Mononuclear cell (primary cell): ENCODE results near the gene EBF3. TPM values are rescaled to one million over a fixed set of nuclear protein-coding genes. Genes with fewer than 3 reads are reported as not detected.

ENCODE experiments used
- H3K27me3 ChIP-seq: 2 replicates; pipeline ENCODE4 v1.6.0; 2011; ENCODE audit warnings: low read length, control low read depth; ENCODE audit not compliant: insufficient read depth
- H3K4me1 ChIP-seq: 2 replicates; pipeline ENCODE4 v1.5.1; 2011; ENCODE audit warnings: mild to moderate bottlenecking, low read length, control low read depth; ENCODE audit not compliant: insufficient read depth
- H3K4me3 ChIP-seq: 2 replicates; pipeline ENCODE4 v1.5.1; 2011; ENCODE audit warnings: mild to moderate bottlenecking, low read length, moderate library complexity
- H3K9me3 ChIP-seq: 2 replicates; pipeline ENCODE4 v1.5.1; 2011; ENCODE audit warnings: low read depth, mild to moderate bottlenecking, control low read depth, low read length
- total RNA-seq: library from RNA; depleted of rRNA; stranded (reverse); fragments of >200 nt; gene quantifications from one replicate; pipeline ENCODE4 v1.2.3, GENCODE V29; 2012

The EBF3 gene
- total RNA-seq, 1 donor, result not detected

DNA sequence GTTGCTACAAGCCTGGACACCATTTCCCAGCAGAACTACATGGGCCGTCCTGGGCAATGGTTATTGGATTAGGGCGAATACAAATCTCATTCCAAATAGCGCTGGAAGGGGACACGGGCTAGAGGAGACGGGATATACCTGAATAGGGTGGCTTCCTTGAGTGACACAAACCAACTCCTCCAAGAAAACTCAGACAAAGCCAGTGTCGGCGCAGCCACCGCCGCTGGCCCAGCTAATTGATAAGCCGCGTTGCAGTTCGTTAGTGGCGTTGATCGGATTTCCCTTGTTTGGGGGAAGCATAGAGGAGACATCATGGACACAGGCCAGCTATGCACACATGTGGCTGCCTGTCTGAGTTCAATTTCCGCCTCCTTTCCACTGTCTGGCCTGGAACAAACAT is 55.7 kb downstream of the EBF3 start:
- Histone ChIP-seq H3K4me3 (no peak overlapping the region), H3K4me1 (no peaks in the 10 kb centered on the region), H3K27me3 (no peaks in the 10 kb centered on the region), H3K9me3 (no peaks in the 10 kb centered on the region)

DNA sequence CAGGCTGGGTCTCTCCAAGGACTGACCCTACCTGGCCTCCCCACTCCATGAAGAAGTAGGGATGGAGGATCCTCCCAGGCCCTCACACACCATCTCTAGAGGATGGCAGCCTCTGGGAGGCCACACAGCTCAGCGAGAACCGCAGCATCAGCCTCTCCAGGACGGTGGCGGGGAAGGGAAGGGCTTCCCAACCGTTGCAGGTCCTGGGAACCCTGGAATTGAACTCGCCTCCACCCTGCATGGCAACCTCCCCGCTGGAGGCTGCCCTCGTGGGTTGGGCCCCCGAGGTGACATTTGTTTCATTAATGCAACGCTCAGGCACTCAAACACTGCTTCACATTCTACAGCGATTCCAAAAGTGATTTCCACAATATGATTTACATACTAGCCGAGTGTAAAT is 58.5 kb downstream of the EBF3 start:
- Histone ChIP-seq H3K27me3 (no peaks in the 10 kb centered on the region), H3K4me3 (no peak overlapping the region), H3K9me3 (no peaks in the 10 kb centered on the region), H3K4me1 (no peaks in the 10 kb centered on the region)

DNA sequence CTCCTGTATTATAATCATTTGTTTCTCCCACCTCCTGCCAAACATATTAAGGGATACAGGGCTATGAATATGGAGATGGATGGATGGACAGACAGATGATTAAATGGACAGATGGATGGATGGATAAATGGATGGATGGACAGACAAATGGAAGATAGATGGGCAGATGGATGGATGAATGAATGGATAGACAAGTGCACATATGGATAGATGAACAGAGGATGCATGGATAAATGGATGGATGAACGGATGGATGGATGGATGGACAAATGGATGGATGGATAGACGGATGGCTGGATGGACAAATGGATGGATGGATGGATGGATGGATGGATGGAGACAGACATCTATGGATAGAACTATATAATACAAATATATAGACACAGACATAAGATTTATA is 59.8 kb downstream of the EBF3 start:
- Histone ChIP-seq H3K4me1 (no peaks in the 10 kb centered on the region), H3K9me3 (no peaks in the 10 kb centered on the region), H3K4me3 (no peak overlapping the region), H3K27me3 (no peaks in the 10 kb centered on the region)

DNA sequence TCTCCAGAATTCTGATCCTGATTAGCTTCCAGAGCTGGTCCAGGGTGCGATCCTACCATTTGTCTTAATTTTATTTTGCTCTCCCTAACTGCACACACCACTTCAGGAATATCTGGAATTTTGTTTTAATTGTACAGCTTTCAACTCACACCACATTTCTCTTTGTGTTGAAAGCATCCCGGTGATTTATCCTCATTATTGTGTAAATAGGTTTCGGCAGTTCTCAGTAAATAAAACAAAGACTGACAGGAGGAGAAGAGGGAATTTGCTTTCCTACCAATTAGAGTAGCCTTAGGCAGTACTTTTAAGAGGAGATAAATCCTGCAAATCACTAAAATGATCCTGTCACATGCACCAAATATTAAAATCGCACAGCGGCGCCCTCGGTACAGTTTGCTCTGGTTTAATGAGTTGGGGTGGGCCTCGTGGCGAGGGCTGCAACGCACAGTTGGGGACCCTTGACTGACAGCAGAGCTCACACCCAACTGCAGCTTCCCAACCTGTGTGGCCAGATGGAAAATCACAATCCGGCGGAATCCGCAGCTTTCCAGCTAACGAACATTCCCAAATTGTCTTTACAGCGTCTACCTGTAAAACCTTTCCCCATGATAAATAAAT is 62.6 kb downstream of the EBF3 start:
- H3K4me1 ChIP-seq, result no peaks in the 10 kb centered on the region
- no peaks in the 10 kb centered on the region for H3K27me3 ChIP-seq
- no peaks in the 10 kb centered on the region for H3K9me3 ChIP-seq
- no peak overlapping the region for H3K4me3 ChIP-seq

DNA sequence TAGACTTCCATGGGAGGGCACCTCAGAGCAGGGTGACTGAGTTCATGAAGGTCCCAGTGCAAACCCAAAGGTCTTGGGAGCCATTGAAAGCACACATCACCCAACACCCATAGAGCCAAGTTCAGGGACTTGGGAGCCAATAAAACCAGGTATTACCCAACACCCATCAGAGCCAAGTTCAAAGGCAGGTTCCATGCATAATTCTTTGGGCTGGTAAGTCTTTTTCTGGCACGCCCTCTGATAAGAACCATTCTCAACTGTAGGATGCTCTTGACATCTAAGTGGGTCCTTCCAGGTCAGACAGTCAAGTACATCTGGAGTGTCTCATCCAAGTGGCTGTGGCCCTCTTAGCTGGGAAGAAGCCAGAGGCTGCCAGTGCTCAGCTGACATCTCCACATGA is 63.2 kb downstream of the EBF3 start:
- H3K27me3 ChIP-seq, result no peaks in the 10 kb centered on the region
- H3K4me3 ChIP-seq, result no peak overlapping the region
- no peaks in the 10 kb centered on the region for H3K9me3 ChIP-seq
- no peaks in the 10 kb centered on the region for H3K4me1 ChIP-seq

DNA sequence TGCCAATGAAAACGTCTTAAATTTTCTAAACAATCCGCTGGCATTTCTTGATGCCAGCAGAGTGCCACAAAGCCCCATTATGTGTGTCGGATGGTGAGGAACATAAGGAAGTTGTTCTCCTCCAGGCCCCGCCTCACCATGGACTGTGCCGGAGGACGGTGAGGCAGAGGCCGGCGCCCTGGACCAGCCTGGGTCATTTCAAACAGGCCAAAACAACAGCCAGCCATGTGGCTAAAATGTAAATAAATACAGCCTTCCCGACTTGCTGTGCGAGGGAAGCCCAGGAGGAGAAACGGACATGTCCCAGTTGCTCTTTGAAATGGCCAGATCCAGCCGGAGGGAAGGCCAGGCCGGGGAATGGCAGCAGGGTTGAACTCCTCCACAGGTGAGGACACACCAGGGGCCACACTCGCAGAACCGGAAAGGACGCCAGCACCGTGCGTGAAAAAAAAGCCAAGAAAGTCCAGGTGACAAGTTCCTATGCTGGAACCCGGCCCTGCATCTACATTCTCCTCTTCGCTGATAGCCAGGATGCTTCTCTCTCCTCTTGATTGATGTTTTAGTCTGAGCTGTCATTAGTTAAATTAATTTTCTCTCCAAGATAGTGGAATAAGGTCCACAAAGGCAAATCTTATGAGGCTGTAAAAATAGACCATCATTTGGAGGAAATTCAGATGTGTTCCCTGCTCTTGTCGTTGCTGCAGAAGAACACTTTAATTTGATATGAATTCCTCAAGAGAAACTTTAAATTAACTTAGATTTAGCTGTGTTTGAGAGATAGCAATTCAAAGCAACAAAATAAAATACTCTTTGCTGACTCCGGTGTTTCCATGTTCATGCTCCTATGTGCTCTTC is 64.6 kb downstream of the EBF3 start:
- Histone ChIP-seq H3K9me3 (no peaks in the 10 kb centered on the region), H3K27me3 (no peaks in the 10 kb centered on the region), H3K4me3 (no peak overlapping the region), H3K4me1 (no peaks in the 10 kb centered on the region)

DNA sequence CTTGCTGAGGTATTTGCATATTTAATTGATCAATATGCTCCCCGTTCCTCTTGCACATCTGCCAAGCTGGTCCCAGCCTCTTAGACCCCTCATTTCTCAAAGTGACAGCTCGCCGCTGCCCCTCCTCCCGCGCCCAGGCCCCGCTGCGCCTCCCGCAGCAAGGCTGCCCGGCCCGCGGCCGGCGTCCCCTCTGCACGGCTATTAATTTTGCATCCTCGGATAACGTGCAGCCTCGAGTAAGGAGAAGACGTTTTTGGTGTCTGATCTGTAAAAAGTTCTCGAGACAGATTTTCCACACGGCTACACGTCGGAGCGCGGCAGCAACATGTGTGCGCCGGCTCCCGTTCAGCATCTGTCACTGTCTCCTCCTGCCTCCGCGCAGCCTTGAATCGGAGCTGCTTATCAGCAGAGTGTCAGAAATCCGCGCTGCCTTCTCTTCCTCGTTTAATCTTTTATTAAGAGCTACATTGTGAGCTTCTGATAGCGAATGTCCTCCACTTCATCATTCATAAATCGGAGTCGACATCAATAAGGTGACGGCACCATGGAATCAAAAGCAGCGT is 65.3 kb downstream of the EBF3 start:
- H3K4me1 ChIP-seq, result no peaks in the 10 kb centered on the region
- no peaks in the 10 kb centered on the region for H3K27me3 ChIP-seq
- H3K4me3 ChIP-seq, result no peak overlapping the region
- H3K9me3 ChIP-seq, result no peaks in the 10 kb centered on the region

DNA sequence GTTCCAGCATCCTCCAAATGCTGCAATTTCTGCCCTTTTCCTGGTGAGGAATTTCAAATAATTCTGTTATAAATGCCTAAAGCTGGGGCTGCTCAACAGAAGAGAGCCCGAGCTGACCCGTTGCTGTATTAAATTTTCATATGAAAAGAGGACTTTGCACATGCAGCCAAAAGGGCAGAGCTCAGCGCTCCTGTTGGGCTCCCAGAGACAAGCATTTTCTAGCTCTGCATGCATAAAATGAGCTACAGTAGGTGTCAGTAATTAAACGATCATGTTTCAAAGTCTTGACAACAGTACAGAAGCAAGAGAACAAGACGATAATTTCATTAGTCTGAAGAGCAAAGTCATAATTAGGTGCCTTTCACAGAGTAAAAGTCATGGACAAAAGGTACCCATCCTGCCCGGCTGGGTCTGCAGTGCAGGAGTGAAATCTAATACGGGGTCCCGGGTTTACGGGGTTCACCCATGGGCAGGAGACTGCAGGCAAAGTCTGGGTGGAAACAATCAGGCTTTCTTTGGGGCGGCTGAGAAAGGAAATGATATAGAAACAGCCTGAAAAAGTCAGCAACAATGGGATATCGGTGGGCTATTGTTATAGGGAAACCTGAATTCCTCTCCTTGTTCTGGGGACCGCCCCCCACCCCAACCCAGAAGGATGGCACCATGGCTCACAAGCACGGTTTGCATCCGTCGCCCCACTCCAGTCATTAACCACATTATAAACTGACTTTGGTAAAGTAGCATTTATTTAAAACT is 66.0 kb downstream of the EBF3 start:
- H3K9me3 ChIP-seq, result no peaks in the 10 kb centered on the region

DNA sequence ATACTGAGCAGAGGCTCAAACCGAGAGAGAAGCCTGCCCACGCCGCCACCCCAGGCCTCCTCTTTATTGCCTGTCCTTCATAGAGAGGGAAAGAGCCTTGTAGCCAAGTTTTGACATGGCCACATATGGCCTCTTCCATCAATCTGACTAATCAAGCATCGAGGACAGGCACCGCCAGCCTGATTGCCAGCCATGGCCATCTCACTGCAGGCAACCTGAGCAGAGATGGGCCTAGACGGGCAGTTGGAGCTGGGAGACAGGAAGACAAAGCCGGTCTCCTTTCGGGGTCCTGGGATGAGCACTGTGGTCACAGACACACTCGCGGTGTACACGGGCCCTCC is 67.2 kb downstream of the EBF3 start:
- Histone ChIP-seq H3K9me3 (no peaks in the 10 kb centered on the region), H3K27me3 (no peaks in the 10 kb centered on the region), H3K4me3 (no peak overlapping the region), H3K4me1 (no peaks in the 10 kb centered on the region)

More for the DNA sequence above, 66.0 kb downstream of the EBF3 start:
- Histone ChIP-seq H3K4me3 (no peak overlapping the region), H3K4me1 (no peaks in the 10 kb centered on the region), H3K27me3 (no peaks in the 10 kb centered on the region)

DNA sequence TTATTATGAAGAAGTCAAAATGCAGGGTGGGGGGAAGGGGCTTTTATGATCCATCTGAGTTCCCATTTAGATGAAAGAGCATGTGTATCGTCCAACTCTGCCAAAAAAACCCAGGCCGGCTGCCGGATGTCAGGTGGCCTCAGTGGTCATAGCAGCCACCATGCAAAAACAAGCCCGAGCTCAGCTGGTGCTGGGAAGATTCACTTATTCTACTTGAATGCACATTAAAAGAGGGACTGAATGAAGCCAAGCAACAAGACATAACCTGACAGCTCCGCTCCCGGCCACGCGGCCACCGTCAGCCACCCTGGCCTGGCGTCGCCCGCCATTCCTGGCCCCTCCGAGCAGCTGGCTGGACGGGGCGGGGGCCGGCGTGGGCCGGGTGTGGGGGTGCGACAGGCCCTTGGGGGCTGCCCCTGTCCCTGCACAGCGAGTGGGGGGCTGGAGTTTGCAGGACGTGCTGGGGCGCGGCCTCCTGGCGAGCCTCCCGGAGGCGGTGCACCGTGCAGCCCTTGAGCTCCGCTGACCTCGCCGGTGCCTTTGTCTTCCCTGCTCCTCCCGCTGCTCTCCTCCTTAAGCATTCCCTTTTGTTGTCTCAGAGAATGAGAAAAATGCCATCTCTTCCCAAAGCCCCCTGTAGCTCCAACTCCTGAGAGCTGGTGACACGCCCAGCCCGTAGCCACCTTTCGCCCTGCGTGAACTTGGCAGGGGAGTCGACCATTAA is 67.8 kb downstream of the EBF3 start:
- H3K27me3 ChIP-seq, result no peaks in the 10 kb centered on the region
- no peaks in the 10 kb centered on the region for H3K4me1 ChIP-seq
- no peak overlapping the region for H3K4me3 ChIP-seq
- no peaks in the 10 kb centered on the region for H3K9me3 ChIP-seq

DNA sequence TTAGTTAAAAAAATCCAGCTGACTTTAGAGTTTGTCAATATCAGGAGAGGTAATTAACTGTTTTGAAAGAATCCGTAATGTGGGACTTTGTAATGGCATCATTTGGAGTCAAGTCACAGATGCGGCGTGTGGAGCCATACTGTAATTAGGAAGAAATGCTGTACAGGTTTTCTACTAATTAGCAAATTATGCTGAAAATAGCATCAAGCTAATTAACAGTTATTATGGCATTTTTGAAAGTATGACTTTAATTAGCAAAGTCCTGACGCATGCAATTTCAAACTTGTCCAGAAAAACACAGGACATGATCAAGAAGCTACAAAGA is 68.3 kb downstream of the EBF3 start:
- H3K27me3 ChIP-seq, result no peaks in the 10 kb centered on the region
- no peaks in the 10 kb centered on the region for H3K9me3 ChIP-seq
- no peak overlapping the region for H3K4me3 ChIP-seq
- H3K4me1 ChIP-seq, result no peaks in the 10 kb centered on the region

DNA sequence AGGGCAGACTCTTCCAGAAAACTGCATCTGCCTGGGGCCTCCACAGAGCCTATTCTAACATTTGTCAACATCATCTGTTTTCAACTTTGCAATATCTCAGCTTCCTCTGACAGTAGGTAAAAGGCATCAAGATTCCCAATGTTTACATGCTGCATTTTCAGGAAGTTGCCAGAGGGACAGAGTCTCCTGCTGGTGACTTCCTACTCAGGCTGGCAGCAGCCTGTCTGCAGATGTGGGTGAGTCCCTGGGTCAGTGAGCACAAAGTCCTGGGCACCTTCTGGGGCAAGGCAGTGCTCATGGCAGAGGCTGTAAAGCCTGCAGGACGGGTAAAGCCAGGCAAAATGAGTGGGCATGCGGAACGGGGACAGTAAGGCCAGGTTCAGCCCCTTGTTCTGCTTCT is 69.4 kb downstream of the EBF3 start:
- Histone ChIP-seq H3K4me1 (no peaks in the 10 kb centered on the region), H3K4me3 (no peak overlapping the region), H3K9me3 (no peaks in the 10 kb centered on the region), H3K27me3 (no peaks in the 10 kb centered on the region)

DNA sequence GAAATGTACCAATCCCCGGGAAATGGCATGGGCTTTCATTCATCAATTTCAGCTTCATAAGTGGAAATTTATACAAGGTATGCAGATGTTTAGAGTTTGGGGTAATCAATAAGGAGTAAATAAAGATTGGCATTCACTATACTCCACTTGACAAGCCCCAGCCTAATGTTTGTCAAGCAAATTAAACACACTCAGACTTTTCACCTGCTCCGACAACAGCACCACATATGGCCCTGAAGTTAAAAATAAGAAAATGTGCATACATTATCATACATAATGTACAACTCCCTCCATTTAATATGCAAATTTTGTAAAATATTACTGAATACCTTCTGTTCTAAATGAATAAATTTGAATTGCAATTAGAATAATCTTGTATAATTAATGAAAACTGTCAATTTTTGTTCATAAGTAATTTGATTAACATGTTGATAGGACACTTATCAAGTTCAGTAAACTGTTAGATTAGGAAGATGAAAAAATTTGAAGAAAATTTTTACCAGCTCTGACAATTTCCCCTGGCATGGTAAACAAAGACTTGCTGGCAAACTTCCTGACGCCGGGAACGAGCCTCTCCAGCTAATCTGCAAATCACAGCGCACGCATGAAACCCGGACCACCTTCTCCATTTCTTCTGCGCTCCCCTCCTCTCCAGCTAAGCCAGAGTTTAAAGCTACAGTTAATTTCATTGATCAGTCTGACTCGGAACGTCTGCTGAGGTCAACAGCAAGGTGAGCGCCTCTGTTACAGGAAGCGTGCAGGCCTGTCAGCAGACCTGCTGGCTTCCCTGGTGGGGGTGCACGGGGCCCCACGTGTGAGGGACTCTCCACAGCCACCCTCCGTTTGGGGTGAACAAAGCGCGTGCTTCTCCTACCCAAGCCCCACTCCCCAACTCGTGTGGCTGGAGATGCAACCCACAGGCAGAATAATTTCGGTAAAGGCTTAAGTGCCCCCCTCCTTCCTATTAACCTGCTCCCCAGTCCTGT is 70.7 kb downstream of the EBF3 start:
- Histone ChIP-seq H3K27me3 (no peaks in the 10 kb centered on the region), H3K4me3 (no peak overlapping the region), H3K9me3 (no peaks in the 10 kb centered on the region), H3K4me1 (no peaks in the 10 kb centered on the region)

DNA sequence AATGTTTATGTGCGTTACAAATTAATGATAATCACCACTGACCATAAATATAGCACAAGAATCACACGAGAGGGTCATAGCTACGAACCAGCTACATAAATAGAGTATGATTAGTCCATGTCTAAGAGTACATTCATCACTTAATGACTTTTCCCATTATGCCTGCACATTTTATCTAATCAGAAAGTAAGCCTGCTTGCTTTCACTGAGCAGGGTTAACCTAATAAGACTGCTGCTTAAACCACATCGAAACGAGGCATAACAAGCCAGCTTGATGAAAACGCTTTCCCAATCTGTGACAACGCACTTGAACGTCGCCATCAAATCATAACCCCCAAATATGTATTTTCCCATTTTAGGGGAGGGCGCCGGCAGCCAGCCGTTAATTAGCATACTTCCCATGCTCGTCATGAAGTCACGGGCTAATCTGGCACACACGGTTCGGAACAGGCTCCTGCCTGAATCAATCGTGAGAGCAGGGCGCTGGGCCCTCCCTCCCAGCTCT is 71.5 kb downstream of the EBF3 start:
- Histone ChIP-seq H3K4me3 (no peak overlapping the region), H3K4me1 (no peaks in the 10 kb centered on the region), H3K27me3 (no peaks in the 10 kb centered on the region), H3K9me3 (no peaks in the 10 kb centered on the region)
